WTC11 (cell line): ENCODE data around the gene ARHGAP4.

Experiments
- CTCF ChIP-seq: fragments of 200-600 bp; IDR thresholded peaks from 2 replicates; pipeline ENCODE4 v1.8.0; 2022; ENCODE audit warnings: antibody characterized with exemption
- ETV6 ChIP-seq: sonication (generic); formaldehyde crosslinking; IDR thresholded peaks from 2 replicates; pipeline ENCODE4 v1.8.1; 2022; ENCODE audit warnings: mild to moderate bottlenecking, missing genetic modification reagents
- FOXP1 ChIP-seq: sonication (generic); formaldehyde crosslinking; IDR thresholded peaks from 2 replicates; pipeline ENCODE4 v1.8.0; 2022; ENCODE audit warnings: missing genetic modification reagents, mild to moderate bottlenecking, moderate library complexity, borderline replicate concordance
- KAT7 ChIP-seq: sonication (generic); formaldehyde crosslinking; IDR thresholded peaks from 2 replicates; pipeline ENCODE4 v1.8.1; 2023; ENCODE audit warnings: missing genetic modification reagents, mild to moderate bottlenecking, borderline replicate concordance
- RELA ChIP-seq: sonication (generic); formaldehyde crosslinking; IDR thresholded peaks from 2 replicates; pipeline ENCODE4 v1.8.1; 2022; ENCODE audit warnings: missing genetic modification reagents, mild to moderate bottlenecking, borderline replicate concordance
- TEAD4 ChIP-seq: sonication (generic); formaldehyde crosslinking; IDR thresholded peaks from 2 replicates; pipeline ENCODE4 v1.8.0; 2022; ENCODE audit warnings: mild to moderate bottlenecking, missing genetic modification reagents
- ZNF219 ChIP-seq: sonication (generic); formaldehyde crosslinking; IDR thresholded peaks from 2 replicates; pipeline ENCODE4 v1.8.0; 2023; ENCODE audit warnings: missing genetic modification reagents, mild to moderate bottlenecking, borderline replicate concordance
- ZNF396 ChIP-seq: fragments of 250-450 bp; sonication (Bioruptor Pico); IDR thresholded peaks from 2 replicates; pipeline ENCODE4 v1.8.0; 2021; ENCODE audit warnings: mild to moderate bottlenecking, moderate library complexity, borderline replicate concordance
- TF ChIP-seq, protein P1 (sequence below): sonication (generic); formaldehyde crosslinking; IDR thresholded peaks from 2 replicates; pipeline ENCODE4 v1.8.1; 2022; ENCODE audit warnings: low read depth, missing genetic modification reagents, borderline replicate concordance
- TF ChIP-seq, protein P2 (sequence below): sonication (generic); formaldehyde crosslinking; conservative IDR thresholded peaks from 2 replicates; pipeline ENCODE4 v1.8.1; 2023; ENCODE audit warnings: mild to moderate bottlenecking, low read depth, missing genetic modification reagents, moderate library complexity
- TF ChIP-seq, protein P3 (sequence below): sonication (generic); formaldehyde crosslinking; IDR thresholded peaks from 2 replicates; pipeline ENCODE4 v1.8.0; 2022; ENCODE audit warnings: mild to moderate bottlenecking, missing genetic modification reagents

DNA sequence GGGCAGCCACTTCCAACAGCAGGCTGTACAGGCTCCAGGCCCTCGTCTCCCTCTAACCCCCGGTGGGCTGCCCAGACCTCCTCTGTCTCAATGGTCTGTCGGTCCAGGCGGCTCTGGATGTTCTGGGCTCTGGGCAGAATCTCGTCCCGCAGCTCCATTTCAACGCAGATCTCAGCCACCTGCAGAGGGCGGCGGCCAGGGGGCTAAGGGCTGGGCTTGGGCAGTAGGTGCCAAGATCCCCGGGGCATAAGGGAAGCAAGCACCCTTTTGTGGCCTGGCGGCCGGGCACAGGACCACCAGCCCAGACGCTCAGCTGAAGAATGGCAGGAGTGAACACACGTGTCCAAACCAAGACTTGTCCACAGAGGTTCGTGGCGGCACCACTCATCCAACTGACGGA lies 12.4 kb downstream of the ARHGAP4 start:
- no peak for TF ChIP-seq CTCF
- TF ChIP-seq TEAD4, result no peak
- no peak for TF ChIP-seq KAT7
- TF ChIP-seq, protein P1, sequence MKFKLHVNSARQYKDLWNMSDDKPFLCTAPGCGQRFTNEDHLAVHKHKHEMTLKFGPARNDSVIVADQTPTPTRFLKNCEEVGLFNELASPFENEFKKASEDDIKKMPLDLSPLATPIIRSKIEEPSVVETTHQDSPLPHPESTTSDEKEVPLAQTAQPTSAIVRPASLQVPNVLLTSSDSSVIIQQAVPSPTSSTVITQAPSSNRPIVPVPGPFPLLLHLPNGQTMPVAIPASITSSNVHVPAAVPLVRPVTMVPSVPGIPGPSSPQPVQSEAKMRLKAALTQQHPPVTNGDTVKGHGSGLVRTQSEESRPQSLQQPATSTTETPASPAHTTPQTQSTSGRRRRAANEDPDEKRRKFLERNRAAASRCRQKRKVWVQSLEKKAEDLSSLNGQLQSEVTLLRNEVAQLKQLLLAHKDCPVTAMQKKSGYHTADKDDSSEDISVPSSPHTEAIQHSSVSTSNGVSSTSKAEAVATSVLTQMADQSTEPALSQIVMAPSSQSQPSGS (CRISPR knock-in tag), result no peak
- TF ChIP-seq RELA, result no peak
- TF ChIP-seq ZNF219 (CRISPR knock-in tag), result no peak
- TF ChIP-seq ETV6 (CRISPR knock-in tag), result no peak
- TF ChIP-seq ZNF396 (CRISPR knock-in tag), result no peak
- TF ChIP-seq, protein P2, sequence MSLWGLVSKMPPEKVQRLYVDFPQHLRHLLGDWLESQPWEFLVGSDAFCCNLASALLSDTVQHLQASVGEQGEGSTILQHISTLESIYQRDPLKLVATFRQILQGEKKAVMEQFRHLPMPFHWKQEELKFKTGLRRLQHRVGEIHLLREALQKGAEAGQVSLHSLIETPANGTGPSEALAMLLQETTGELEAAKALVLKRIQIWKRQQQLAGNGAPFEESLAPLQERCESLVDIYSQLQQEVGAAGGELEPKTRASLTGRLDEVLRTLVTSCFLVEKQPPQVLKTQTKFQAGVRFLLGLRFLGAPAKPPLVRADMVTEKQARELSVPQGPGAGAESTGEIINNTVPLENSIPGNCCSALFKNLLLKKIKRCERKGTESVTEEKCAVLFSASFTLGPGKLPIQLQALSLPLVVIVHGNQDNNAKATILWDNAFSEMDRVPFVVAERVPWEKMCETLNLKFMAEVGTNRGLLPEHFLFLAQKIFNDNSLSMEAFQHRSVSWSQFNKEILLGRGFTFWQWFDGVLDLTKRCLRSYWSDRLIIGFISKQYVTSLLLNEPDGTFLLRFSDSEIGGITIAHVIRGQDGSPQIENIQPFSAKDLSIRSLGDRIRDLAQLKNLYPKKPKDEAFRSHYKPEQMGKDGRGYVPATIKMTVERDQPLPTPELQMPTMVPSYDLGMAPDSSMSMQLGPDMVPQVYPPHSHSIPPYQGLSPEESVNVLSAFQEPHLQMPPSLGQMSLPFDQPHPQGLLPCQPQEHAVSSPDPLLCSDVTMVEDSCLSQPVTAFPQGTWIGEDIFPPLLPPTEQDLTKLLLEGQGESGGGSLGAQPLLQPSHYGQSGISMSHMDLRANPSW, result no peak
- no peak for TF ChIP-seq FOXP1 (CRISPR knock-in tag)
- TF ChIP-seq, protein P3, sequence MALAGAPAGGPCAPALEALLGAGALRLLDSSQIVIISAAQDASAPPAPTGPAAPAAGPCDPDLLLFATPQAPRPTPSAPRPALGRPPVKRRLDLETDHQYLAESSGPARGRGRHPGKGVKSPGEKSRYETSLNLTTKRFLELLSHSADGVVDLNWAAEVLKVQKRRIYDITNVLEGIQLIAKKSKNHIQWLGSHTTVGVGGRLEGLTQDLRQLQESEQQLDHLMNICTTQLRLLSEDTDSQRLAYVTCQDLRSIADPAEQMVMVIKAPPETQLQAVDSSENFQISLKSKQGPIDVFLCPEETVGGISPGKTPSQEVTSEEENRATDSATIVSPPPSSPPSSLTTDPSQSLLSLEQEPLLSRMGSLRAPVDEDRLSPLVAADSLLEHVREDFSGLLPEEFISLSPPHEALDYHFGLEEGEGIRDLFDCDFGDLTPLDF, result no peak
